Measurements from ENCODE around the gene ZBTB16.

Gene ZBTB16

GRCh38 chr11:114171257-114172054 is 111.9 kb downstream of the ZBTB16 start:
- no peak for DNase-seq

DNA sequence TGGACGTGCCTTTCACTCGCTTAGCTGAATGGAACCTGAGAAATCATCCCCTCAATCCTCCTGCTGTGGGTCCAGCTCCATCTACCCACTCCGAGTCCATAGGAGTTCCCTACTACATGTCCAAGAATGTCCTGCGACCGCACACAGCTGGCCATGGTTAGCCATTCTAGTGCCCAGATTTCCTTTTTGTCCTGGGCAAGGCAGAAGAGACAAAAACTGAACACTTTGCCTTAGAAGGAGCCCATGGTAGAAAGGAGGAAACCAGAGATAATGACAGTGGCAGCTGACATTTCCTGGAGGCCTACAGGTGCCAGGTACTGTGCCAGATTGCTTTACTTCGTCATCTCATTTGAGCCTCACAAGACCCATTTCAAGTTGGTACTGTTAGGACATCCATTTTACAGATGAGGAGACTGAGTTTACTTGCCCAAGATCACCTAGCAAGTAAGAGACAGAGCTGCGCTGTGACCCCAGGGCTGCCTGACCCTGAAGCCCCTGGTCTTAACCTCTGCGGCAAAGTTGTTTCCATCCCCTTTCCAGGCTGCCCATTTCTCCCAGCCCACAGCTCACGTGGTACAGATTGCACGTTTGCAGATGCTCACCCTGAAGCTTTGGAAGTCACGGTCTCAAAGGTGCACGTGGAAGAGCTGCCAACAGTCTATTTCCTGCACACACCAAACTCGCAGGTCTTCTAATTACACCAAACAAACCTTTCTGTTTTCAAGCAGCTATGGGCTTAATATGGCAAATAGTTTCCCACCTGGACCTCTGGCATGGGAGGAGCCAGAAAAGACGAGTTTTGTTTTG is 112.7 kb downstream of the ZBTB16 start:
- DNase-seq: no peak

DNA sequence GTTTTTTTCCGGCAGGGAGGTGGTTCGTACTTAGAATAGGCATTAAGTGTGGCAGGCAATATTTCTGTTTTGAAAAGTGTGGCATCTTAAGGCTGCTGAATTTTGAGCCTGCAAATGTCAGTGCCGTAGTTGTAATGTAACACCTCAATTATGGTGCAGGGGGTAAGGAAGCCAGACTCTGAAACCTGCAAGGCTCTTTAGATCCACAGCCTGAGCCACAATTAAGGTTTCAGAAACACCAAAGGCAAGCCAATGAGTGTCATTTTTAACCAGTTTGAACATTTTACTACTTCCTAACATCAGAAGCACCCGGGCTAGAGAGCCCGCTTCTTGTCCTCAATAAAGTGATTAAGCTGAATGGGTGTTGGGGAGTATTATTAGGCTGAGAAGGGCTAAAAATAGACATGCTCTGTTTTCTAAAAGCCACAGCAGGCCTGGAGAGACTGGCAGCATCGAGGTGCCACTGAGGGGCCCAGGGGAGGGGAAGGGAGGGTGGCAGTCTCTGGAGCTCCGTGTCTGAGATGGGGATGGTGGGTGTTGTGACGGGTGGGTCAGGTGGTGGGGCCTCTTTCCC is 113.4 kb downstream of the ZBTB16 start:
- DNase-seq: no peak

GRCh38 chr11:114173843-114174242 is 114.3 kb downstream of the ZBTB16 start:
- no peak for DNase-seq

- DNase-seq: no peak
These were observed 115.4 kb downstream of the ZBTB16 start for GRCh38 chr11:114174712-114175495.

- no peak for DNase-seq
These were observed 116.2 kb downstream of the ZBTB16 start for GRCh38 chr11:114175706-114176105.

- no peak for DNase-seq
These were observed 116.8 kb downstream of the ZBTB16 start for GRCh38 chr11:114176321-114176720.

DNA sequence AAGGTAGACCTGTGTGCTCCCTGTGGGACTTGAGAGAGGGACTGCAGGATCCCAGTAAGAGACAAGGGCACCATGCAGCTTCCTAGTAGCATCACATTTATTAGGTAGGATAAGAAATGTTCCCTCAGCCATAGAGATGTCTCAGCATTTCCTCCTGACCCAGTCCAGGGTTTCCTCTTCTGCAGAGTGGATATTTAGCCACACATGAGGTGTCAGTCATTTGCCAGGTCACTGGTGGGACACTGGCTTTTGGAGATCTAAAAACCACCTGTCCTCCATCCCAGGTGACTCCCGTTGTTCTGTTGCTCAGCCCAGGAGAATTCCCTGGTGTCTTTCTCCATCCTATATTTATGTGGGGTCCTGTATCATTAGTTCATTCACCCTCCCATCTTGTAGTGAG is 119.1 kb downstream of the ZBTB16 start:
- DNase-seq: no peak

DNA sequence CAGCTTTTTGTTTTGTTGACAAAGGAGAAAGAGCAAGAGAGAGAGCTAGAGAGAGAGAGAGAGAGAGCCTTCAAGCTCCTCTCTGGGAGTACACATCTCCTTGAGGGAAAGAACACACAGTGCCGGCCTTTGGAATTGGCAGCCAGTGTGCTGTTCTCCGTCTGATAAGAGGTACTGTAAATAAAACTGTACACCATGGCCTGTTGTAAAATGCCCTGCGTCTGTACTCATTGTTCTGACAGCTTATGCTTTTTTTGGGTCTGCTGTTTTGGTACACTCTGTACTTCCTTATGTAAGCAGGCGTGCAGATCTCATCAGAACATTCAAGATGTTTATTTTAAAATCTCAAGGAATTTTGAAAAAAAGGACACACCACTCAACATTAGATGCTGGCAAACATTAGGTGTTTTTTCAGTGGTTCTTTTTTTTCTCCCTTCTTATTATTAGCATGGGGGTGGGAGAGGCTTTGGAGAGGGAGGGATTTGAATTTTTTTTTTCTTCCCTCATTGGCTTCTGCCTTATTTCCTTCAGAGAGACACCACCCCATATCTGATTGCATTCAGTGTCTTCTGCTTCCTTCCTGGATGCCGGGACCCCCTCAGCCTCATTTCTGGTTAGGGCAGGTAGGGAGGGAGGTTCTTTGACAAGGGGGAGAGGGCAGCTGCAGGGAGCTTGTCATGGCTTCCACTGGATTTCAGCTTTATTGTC is 119.9 kb downstream of the ZBTB16 start:
- DNase-seq: no peak

- no peak for DNase-seq
These were observed 121.0 kb downstream of the ZBTB16 start for GRCh38 chr11:114180301-114181055.

- no peak for DNase-seq
These were observed 121.7 kb downstream of the ZBTB16 start for GRCh38 chr11:114181195-114181594.

GRCh38 chr11:114181752-114182151 is 122.2 kb downstream of the ZBTB16 start:
- no peak for DNase-seq

DNA sequence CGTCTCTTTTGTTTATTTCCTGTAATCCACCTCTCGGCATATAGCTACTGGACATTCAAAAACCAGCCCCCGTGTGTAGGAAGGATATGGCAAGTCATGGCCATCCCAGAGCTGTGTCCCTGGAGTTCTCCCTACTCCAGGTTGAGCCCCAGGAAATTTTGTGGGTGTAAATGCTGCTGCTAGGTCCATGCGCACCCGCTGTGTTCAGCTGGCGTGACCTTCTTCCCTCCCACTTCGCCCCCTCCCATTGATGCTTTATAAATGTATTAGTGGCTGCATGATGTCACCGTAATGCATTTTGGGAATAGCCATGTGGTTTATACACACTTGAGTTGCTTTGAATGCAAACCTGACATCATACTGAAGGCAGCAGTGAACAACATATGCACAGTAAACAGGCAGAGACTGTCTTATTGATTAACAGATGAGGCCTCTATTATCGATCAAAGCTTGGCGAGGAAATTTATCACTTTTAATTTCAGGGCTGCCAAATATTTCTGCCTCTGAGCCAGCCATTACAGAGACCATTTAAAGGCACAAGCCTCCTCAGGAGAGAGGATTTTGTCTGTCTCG is 123.0 kb downstream of the ZBTB16 start:
- no peak for DNase-seq

- peak; percentile 35 for DNase-seq
These were observed 123.6 kb downstream of the ZBTB16 start for GRCh38 chr11:114183044-114183511.

DNA sequence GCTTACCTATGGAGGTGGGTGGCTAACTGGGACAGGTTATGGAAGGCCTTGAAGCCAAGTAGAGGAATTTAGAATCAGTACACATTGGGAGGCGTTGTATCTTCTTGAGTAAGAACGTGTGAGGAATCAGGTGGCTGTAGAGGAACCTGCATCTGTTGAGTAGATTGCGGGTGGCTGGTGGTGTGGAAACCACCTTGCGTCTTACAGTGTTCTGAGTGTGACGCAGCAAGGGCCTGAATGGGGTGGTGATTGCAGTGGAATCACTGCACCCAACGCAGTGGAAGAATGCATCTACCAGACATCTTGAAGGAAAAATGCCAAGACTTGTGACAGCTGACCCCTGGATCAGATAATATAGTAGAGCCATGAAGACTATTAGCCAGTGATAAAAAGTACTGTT is 125.9 kb downstream of the ZBTB16 start:
- DNase-seq: no peak

- DNase-seq: no peak
These were observed 127.7 kb downstream of the ZBTB16 start for GRCh38 chr11:114187173-114187572.

GRCh38 chr11:114188851-114189570 is 129.5 kb downstream of the ZBTB16 start:
- DNase-seq: no peak

DNA sequence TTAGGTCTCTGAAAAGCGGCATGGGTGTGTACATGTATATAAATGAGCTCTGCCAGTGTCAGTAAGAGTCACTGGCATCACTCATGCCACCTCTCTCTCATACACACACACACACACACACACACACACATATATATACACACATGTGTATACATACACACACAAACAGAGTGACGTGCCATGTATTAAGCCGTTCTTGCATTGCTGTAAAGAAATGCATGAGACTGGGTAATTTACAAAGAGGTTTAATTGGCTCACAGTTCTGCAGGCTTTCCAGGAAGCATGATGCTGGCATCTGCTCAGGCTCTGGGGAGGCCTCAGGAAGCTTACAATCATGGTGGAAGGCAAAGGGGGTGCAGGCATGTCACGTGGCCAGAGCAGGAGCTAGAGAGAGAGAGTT is 131.1 kb downstream of the ZBTB16 start:
- no peak for DNase-seq

DNA sequence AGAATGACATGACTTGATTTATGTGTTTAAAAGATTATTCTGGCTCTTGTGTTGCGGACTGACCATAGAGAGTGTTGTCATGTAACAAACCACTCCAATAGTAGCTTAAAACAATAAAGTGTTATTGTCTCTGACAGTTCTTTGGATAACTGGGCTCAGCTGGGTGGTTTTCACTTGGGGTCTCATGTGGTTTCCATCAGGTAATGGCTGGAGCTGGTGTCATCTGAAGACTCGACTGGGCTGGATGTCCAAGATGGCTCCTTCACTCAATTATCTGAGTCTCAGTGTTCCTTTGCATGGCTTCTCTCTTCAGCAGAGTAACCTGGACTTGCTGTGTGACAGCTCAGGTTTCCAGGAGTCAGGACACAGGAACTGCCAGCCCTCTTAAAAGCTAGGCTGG is 132.4 kb downstream of the ZBTB16 start:
- no peak for DNase-seq

GRCh38 chr11:114192841-114193389 is 133.4 kb downstream of the ZBTB16 start:
- DNase-seq: no peak

All from stimulated activated CD4-positive, alpha-beta T cell treated with anti-CD3 and anti-CD28 coated beads, Interleukin-12 subunit alpha, Interleukin-12 subunit beta, amount 100 ng/mL, for 4 hours (primary cell).